Stomach (tissue), 9 donors: Measurements from ENCODE around the gene PTPRG. TPM values are rescaled to one million over a fixed set of nuclear protein-coding genes. Genes with fewer than 3 reads are reported as not detected.

Source experiments
- DNase-seq, 2 donors: peaks; one replicate each; pipeline versions ENCODE4 v3.0.0 to v3.0.0-alpha.2; 2013 to 2019
- H3K27ac ChIP-seq, 5 donors: fragments of 200-600 bp in 4 of 5; sonication (generic) in 4 of 5; one replicate each; pipeline ENCODE4 v1.5.1; 2013 to 2019; ENCODE audit warnings: mild to moderate bottlenecking in 1 of 5, moderate library complexity in 1 of 5
- H3K27me3 ChIP-seq, 3 donors: fragments of 200-600 bp; sonication (generic); one replicate each; pipeline ENCODE4 v1.5.1; 2017 to 2019; ENCODE audit warnings: mixed run types in 1 of 3
- H3K36me3 ChIP-seq, 4 donors: fragments of 200-600 bp; sonication (generic); 1 replicate in 3 of 4; 2 replicates in 1 of 4; pipeline ENCODE4 v1.5.1; 2016 to 2019
- H3K4me1 ChIP-seq, 4 donors: fragments of 200-600 bp; sonication (generic); one replicate each; pipeline ENCODE4 v1.5.1; 2016 to 2019
- H3K4me3 ChIP-seq, 4 donors: fragments of 200-600 bp; sonication (generic) in 3 of 4; one replicate each; pipeline ENCODE4 v1.5.1; 2016 to 2019; ENCODE audit warnings: mild to moderate bottlenecking in 1 of 4
- H3K9me3 ChIP-seq, 4 donors: fragments of 200-600 bp; sonication (generic); one replicate each; pipeline ENCODE4 v1.5.1; 2016 to 2019
- EP300 ChIP-seq: sonication (generic); formaldehyde crosslinking; IDR thresholded peaks from one replicate; pipeline ENCODE4 v1.6.1; 2017; ENCODE audit warnings: antibody characterized with exemption
- POLR2A ChIP-seq, 4 donors: fragments of 450-650 bp; IDR thresholded peaks; one replicate each; pipeline ENCODE4 v1.6.1; 2016; ENCODE audit warnings: antibody characterized with exemption in 4 of 4, control low read depth in 2 of 4, mild to moderate bottlenecking in 1 of 4, moderate library complexity in 1 of 4
- POLR2AphosphoS5 ChIP-seq, 3 donors: sonication (generic); formaldehyde crosslinking; IDR thresholded peaks; one replicate each; pipeline ENCODE4 v1.6.1; 2016; ENCODE audit warnings: antibody characterized with exemption in 3 of 3
- WGBS, 5 donors: extraction: QIAGEN DNeasy Blood & Tissue Kit in 3 of 5; methylation state at CpG; one replicate each; pipeline versions ENCODE4 v1.1.5 to v1.1.7; 2013 to 2018; 5-methylcytosine and 5-hydroxymethylcytosine counted together
- intact Hi-C: fragments of 100-400 bp; cut with DNase I; formaldehyde crosslinking; loops from one replicate; pipeline ENCODE4 v1.15.1; 2023; ENCODE audit warnings: low total_unique reads
- polyA plus RNA-seq, 3 donors: library from polyadenylated mRNA; stranded (reverse); fragments of 200-250 nt; gene quantifications; one replicate each; pipeline ENCODE4 v1.2.3, GENCODE V29; 2013
- total RNA-seq, 5 donors: library from RNA; depleted of rRNA; stranded (reverse); fragments of >200 nt; gene quantifications; one replicate each; pipeline versions ENCODE4 v1.1.0 to v1.2.3, GENCODE V29; 2014 to 2016
- TF ChIP-seq, protein P1 (sequence below), 7 experiments: fragments of 450-650 bp in 4 of 7; fragments of 200-600 bp in 3 of 7; sonication (generic) in 3 of 7; IDR thresholded peaks; one replicate each; pipeline ENCODE4 v1.5.1; 2016 to 2019; ENCODE audit warnings: antibody characterized with exemption in 7 of 7, control low read depth in 2 of 7, mild to moderate bottlenecking in 1 of 7
- donor health status: healthy with polysubstance abuse.
- donor health status: Bipolar disorder and iron deficiency.
- donor health status: healthy.

Gene PTPRG
- total and polyA plus RNA-seq, 8 donors: 2.4 to 96.0 (median 22.0) TPM

DNA sequence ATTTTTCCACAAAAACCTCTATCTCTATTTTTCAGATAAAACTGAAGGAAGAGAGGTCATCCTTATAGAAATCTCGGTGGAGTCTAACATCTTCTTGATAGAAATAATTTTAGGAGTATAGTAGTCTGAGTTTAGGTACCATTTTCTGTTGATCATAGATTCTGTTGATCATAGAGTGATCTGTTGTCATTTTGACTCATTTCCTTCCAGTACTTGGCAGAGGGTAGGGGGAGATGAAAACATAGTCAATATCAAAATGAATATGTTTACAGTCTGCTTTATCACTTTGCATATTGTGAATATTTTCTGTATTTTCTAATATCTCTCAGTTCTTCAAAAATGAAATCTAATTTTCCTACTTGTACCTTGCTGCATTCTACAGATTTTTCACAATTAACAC lies 458.5 kb downstream of the PTPRG start:
- no peaks in the 10 kb centered on the region for H3K9me3 ChIP-seq
- no peaks in the 10 kb centered on the region for H3K36me3 ChIP-seq
- TF ChIP-seq POLR2AphosphoS5 (IDR thresholded peaks at IDR 0.05) (no peak), POLR2A (IDR thresholded peaks at IDR 0.05) (no peak), EP300 (no peak)
- TF ChIP-seq, protein P1, sequence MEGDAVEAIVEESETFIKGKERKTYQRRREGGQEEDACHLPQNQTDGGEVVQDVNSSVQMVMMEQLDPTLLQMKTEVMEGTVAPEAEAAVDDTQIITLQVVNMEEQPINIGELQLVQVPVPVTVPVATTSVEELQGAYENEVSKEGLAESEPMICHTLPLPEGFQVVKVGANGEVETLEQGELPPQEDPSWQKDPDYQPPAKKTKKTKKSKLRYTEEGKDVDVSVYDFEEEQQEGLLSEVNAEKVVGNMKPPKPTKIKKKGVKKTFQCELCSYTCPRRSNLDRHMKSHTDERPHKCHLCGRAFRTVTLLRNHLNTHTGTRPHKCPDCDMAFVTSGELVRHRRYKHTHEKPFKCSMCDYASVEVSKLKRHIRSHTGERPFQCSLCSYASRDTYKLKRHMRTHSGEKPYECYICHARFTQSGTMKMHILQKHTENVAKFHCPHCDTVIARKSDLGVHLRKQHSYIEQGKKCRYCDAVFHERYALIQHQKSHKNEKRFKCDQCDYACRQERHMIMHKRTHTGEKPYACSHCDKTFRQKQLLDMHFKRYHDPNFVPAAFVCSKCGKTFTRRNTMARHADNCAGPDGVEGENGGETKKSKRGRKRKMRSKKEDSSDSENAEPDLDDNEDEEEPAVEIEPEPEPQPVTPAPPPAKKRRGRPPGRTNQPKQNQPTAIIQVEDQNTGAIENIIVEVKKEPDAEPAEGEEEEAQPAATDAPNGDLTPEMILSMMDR (IDR thresholded peaks at IDR 0.05): no peak
- H3K27me3 ChIP-seq: no peaks in the 10 kb centered on the region
- H3K4me3 ChIP-seq: no peak overlapping the region
- 32 to 84% (median 49%) methylated on average over 1 of the region's 1 CpG for WGBS, 5 donors
- no peaks in the 10 kb centered on the region for H3K4me1 ChIP-seq
- no peak for DNase-seq
- intact Hi-C loops: no loop called here
- no peak overlapping the region for H3K27ac ChIP-seq

DNA sequence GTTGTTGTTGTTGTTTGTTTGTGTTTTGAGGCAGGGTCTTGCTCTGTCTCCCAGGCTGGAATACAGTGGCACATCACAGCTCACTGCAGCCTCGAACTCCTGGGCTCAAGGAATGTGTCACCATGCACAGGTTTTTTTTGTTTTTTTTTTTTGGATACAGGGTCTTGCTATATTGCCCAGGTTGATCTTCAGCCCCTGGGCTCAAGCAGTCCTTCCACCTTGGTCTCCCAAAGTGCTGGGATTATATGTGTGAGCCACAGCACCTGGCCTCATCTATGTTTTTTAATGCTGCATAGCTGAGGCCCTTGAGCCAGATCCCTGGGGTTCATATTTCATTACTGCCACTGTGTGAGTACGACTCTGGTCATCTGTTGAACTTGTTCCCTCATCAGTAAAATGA lies 459.3 kb downstream of the PTPRG start:
- Histone ChIP-seq H3K27me3 (no peaks in the 10 kb centered on the region), H3K9me3 (no peaks in the 10 kb centered on the region), H3K27ac (no peak overlapping the region), H3K36me3 (no peaks in the 10 kb centered on the region), H3K4me1 (no peaks in the 10 kb centered on the region), H3K4me3 (no peak overlapping the region)
- WGBS, 5 donors: 68 to 88% (median 86%) methylated on average over 2 of the region's 2 CpGs
- TF ChIP-seq EP300 (no peak), POLR2AphosphoS5 (IDR thresholded peaks at IDR 0.05) (no peak), POLR2A (IDR thresholded peaks at IDR 0.05) (no peak)
- TF ChIP-seq, protein P1 (IDR thresholded peaks at IDR 0.05): no peak
- intact Hi-C loops: no loop called here
- DNase-seq: no peak

DNA sequence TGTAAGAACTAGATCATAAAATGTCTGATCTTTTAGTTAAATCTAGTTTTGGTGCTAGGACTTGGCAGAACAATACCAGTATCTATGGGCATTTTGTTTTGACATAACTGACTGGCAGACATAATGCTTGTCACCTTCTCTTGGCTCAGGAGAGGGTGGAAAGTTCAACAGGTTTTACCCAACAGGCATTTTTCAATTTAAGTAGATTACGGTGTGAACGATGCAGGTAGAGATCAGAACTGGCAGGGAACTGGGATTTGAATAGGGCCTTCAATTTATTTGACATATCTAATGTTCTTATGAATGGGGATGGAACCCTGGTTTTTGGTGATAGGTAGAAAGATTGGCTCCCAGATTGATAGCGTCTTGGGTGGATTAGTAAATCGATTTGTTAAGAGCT lies 460.9 kb downstream of the PTPRG start:
- TF ChIP-seq POLR2AphosphoS5 (IDR thresholded peaks at IDR 0.05) (no peak), POLR2A (IDR thresholded peaks at IDR 0.05) (no peak), EP300 (no peak)
- TF ChIP-seq, protein P1 (IDR thresholded peaks at IDR 0.05): no peak
- DNase-seq: no peak
- H3K27me3 ChIP-seq: no peaks in the 10 kb centered on the region
- H3K36me3 ChIP-seq: no peaks in the 10 kb centered on the region
- no peak overlapping the region for H3K27ac ChIP-seq
- peaks cover 0 to 3% (median 1%) of the 10 kb centered on the region in 4 donors for H3K4me1 ChIP-seq
- intact Hi-C loops: no loop called here
- H3K9me3 ChIP-seq: no peaks in the 10 kb centered on the region
- 89 to 95% (median 94%) methylated on average over 4 of the region's 4 CpGs for WGBS, 5 donors
- H3K4me3 ChIP-seq: no peak overlapping the region

DNA sequence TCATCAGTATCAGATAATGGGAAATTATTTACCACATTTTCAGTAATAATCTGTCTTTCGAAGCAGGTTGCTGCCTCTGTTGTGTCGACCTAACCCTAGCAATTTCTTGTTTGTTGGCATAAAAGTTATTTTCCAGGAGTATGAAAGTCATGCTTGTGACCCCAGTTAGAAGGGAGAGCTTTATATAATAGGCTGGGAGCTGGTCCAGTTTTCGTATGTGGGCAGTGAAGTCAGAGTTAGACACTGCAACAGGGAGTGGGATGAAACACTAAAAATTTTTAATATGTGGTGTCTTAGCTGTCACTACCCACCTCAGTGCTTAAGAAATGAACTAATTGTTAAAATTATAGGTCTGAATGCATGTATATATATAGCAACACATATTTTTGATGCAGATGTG lies 463.5 kb downstream of the PTPRG start:
- no peak overlapping the region for H3K4me3 ChIP-seq
- DNase-seq: no peak
- no peak overlapping the region for H3K27ac ChIP-seq
- TF ChIP-seq POLR2AphosphoS5 (IDR thresholded peaks at IDR 0.05) (no peak), EP300 (no peak), POLR2A (IDR thresholded peaks at IDR 0.05) (no peak)
- TF ChIP-seq, protein P1 (IDR thresholded peaks at IDR 0.05): no peak
- intact Hi-C loops: no loop called here
- WGBS, 5 donors: 71 to 81% (median 80%) methylated on average over 3 of the region's 3 CpGs
- H3K27me3 ChIP-seq: no peaks in the 10 kb centered on the region
- H3K4me1 ChIP-seq: peaks cover 0 to 6% (median 1%) of the 10 kb centered on the region in 4 donors
- no peaks in the 10 kb centered on the region for H3K9me3 ChIP-seq
- H3K36me3 ChIP-seq: no peaks in the 10 kb centered on the region
